ENCODE data around the gene TOMM40L.

Gene TOMM40L

GRCh38 chr1:161225534-161226319 lies at the start of gene TOMM40L:
TSS of gene TOMM40L (plus strand) at chr1:161226060. CDS start at chr1:161226490, 430 bp downstream.
- no peaks in the 10 kb centered on the region for H3K9me3 Mint-ChIP-seq
- peak within 1 kb of the TSS; percentile 98 for H3K4me3 Mint-ChIP-seq
- H3K27me3 Mint-ChIP-seq (ENCODE audit: low read depth), result no peaks in the 10 kb centered on the region
- H3K27ac Mint-ChIP-seq, result peak within 1 kb of the TSS; percentile 99
- H3K4me1 Mint-ChIP-seq (ENCODE audit: low read depth), result peaks cover 29% of the 10 kb centered on the region
- H3K36me3 Mint-ChIP-seq (ENCODE audit: low read depth), result peaks cover 24% of the 10 kb centered on the region

GRCh38 chr1:161176468-161177111 lies 49.3 kb upstream of the TOMM40L start:
- Mint-ChIP-seq H3K4me3 (peak overlapping the region; percentile 95), H3K27me3 (ENCODE audit: low read depth) (no peaks in the 10 kb centered on the region), H3K9me3 (no peaks in the 10 kb centered on the region), H3K36me3 (ENCODE audit: low read depth) (peaks cover 32% of the 10 kb centered on the region), H3K4me1 (ENCODE audit: low read depth) (peaks cover 54% of the 10 kb centered on the region), H3K27ac (peak overlapping the region; percentile 95)

GRCh38 chr1:161177112-161177935 lies 48.5 kb upstream of the TOMM40L start, which contains the start of gene B4GALT3:
TSS of gene B4GALT3 (minus strand) at chr1:161177507. CDS start at chr1:161176060, 1,447 bp downstream.
- peak within 1 kb of the TSS; percentile 95 for H3K27ac Mint-ChIP-seq
- no peaks in the 10 kb centered on the region for H3K9me3 Mint-ChIP-seq
- no peaks in the 10 kb centered on the region for H3K27me3 Mint-ChIP-seq (ENCODE audit: low read depth)
- H3K36me3 Mint-ChIP-seq (ENCODE audit: low read depth), result peaks cover 29% of the 10 kb centered on the region
- peak within 1 kb of the TSS; percentile 95 for H3K4me3 Mint-ChIP-seq
- peaks cover 59% of the 10 kb centered on the region for H3K4me1 Mint-ChIP-seq (ENCODE audit: low read depth)

- Mint-ChIP-seq H3K4me3 (peak overlapping the region; percentile 95), H3K9me3 (no peaks in the 10 kb centered on the region), H3K4me1 (ENCODE audit: low read depth) (peaks cover 65% of the 10 kb centered on the region), H3K36me3 (ENCODE audit: low read depth) (peaks cover 25% of the 10 kb centered on the region), H3K27me3 (ENCODE audit: low read depth) (no peaks in the 10 kb centered on the region), H3K27ac (peak overlapping the region; percentile 95)
Observed at GRCh38 chr1:161177936-161178244, 48.0 kb upstream of the TOMM40L start.

GRCh38 chr1:161179698-161180097 lies 46.2 kb upstream of the TOMM40L start:
- no peaks in the 10 kb centered on the region for H3K27me3 Mint-ChIP-seq (ENCODE audit: low read depth)
- H3K36me3 Mint-ChIP-seq (ENCODE audit: low read depth), result peaks cover 18% of the 10 kb centered on the region
- peak overlapping the region; percentile 86 for H3K27ac Mint-ChIP-seq
- H3K4me1 Mint-ChIP-seq (ENCODE audit: low read depth), result peaks cover 70% of the 10 kb centered on the region
- no peak overlapping the region for H3K4me3 Mint-ChIP-seq
- H3K9me3 Mint-ChIP-seq, result no peaks in the 10 kb centered on the region

- Mint-ChIP-seq H3K4me1 (ENCODE audit: low read depth) (peaks cover 69% of the 10 kb centered on the region), H3K36me3 (ENCODE audit: low read depth) (peaks cover 13% of the 10 kb centered on the region), H3K9me3 (no peaks in the 10 kb centered on the region), H3K4me3 (no peak overlapping the region), H3K27ac (peak overlapping the region; percentile 86), H3K27me3 (ENCODE audit: low read depth) (no peaks in the 10 kb centered on the region)
Observed at GRCh38 chr1:161180639-161181038, 45.2 kb upstream of the TOMM40L start.

- H3K36me3 Mint-ChIP-seq (ENCODE audit: low read depth), result peaks cover 6% of the 10 kb centered on the region
Observed at GRCh38 chr1:161182214-161182613, 43.6 kb upstream of the TOMM40L start.

GRCh38 chr1:161185282-161185682 lies 40.6 kb upstream of the TOMM40L start:
- Mint-ChIP-seq H3K4me1 (ENCODE audit: low read depth) (peaks cover 69% of the 10 kb centered on the region), H3K4me3 (peak overlapping the region; percentile 68), H3K36me3 (ENCODE audit: low read depth) (peaks cover 7% of the 10 kb centered on the region), H3K9me3 (no peaks in the 10 kb centered on the region), H3K27ac (peak overlapping the region; percentile 94), H3K27me3 (ENCODE audit: low read depth) (no peaks in the 10 kb centered on the region)

More at GRCh38 chr1:161182214-161182613, 43.6 kb upstream of the TOMM40L start:
- no peaks in the 10 kb centered on the region for H3K9me3 Mint-ChIP-seq
- H3K27me3 Mint-ChIP-seq (ENCODE audit: low read depth), result no peaks in the 10 kb centered on the region
- peaks cover 68% of the 10 kb centered on the region for H3K4me1 Mint-ChIP-seq (ENCODE audit: low read depth)
- H3K27ac Mint-ChIP-seq, result peak overlapping the region; percentile 95
- H3K4me3 Mint-ChIP-seq, result peak overlapping the region; percentile 61

- peak overlapping the region; percentile 68 for H3K4me3 Mint-ChIP-seq
- H3K36me3 Mint-ChIP-seq (ENCODE audit: low read depth), result peaks cover 5% of the 10 kb centered on the region
- peaks cover 64% of the 10 kb centered on the region for H3K4me1 Mint-ChIP-seq (ENCODE audit: low read depth)
- no peaks in the 10 kb centered on the region for H3K9me3 Mint-ChIP-seq
- peak overlapping the region; percentile 94 for H3K27ac Mint-ChIP-seq
- H3K27me3 Mint-ChIP-seq (ENCODE audit: low read depth), result no peaks in the 10 kb centered on the region
Observed at GRCh38 chr1:161185732-161186311, 40.0 kb upstream of the TOMM40L start.

GRCh38 chr1:161187311-161187710 lies 38.5 kb upstream of the TOMM40L start:
- H3K27me3 Mint-ChIP-seq (ENCODE audit: low read depth), result no peaks in the 10 kb centered on the region
- peak overlapping the region; percentile 2 for H3K4me3 Mint-ChIP-seq
- H3K27ac Mint-ChIP-seq, result peak overlapping the region; percentile 94
- peaks cover 58% of the 10 kb centered on the region for H3K4me1 Mint-ChIP-seq (ENCODE audit: low read depth)
- no peaks in the 10 kb centered on the region for H3K9me3 Mint-ChIP-seq
- H3K36me3 Mint-ChIP-seq (ENCODE audit: low read depth), result peaks cover 3% of the 10 kb centered on the region

GRCh38 chr1:161188381-161188780 lies 37.5 kb upstream of the TOMM40L start:
- H3K36me3 Mint-ChIP-seq (ENCODE audit: low read depth), result peaks cover 1% of the 10 kb centered on the region
- no peaks in the 10 kb centered on the region for H3K27me3 Mint-ChIP-seq (ENCODE audit: low read depth)
- no peak overlapping the region for H3K4me3 Mint-ChIP-seq
- peak overlapping the region; percentile 28 for H3K27ac Mint-ChIP-seq
- H3K9me3 Mint-ChIP-seq, result no peaks in the 10 kb centered on the region
- H3K4me1 Mint-ChIP-seq (ENCODE audit: low read depth), result peaks cover 54% of the 10 kb centered on the region

- peak overlapping the region; percentile 2 for H3K27ac Mint-ChIP-seq
- peaks cover 49% of the 10 kb centered on the region for H3K4me1 Mint-ChIP-seq (ENCODE audit: low read depth)
- H3K4me3 Mint-ChIP-seq, result no peak overlapping the region
Observed at GRCh38 chr1:161189036-161189435, 36.8 kb upstream of the TOMM40L start.

GRCh38 chr1:161190962-161191521 lies 34.8 kb upstream of the TOMM40L start:
- Mint-ChIP-seq H3K27me3 (ENCODE audit: low read depth) (no peaks in the 10 kb centered on the region), H3K36me3 (ENCODE audit: low read depth) (peaks cover 1% of the 10 kb centered on the region), H3K4me1 (ENCODE audit: low read depth) (peaks cover 38% of the 10 kb centered on the region), H3K4me3 (no peak overlapping the region), H3K9me3 (no peaks in the 10 kb centered on the region), H3K27ac (no peak overlapping the region)

More at GRCh38 chr1:161189036-161189435, 36.8 kb upstream of the TOMM40L start:
- H3K27me3 Mint-ChIP-seq (ENCODE audit: low read depth), result no peaks in the 10 kb centered on the region
- H3K36me3 Mint-ChIP-seq (ENCODE audit: low read depth), result peaks cover 1% of the 10 kb centered on the region
- H3K9me3 Mint-ChIP-seq, result no peaks in the 10 kb centered on the region

- peaks cover 1% of the 10 kb centered on the region for H3K36me3 Mint-ChIP-seq (ENCODE audit: low read depth)
- H3K9me3 Mint-ChIP-seq, result no peaks in the 10 kb centered on the region
- peaks cover 36% of the 10 kb centered on the region for H3K4me1 Mint-ChIP-seq (ENCODE audit: low read depth)
- no peaks in the 10 kb centered on the region for H3K27me3 Mint-ChIP-seq (ENCODE audit: low read depth)
- H3K4me3 Mint-ChIP-seq, result no peak overlapping the region
- H3K27ac Mint-ChIP-seq, result no peak overlapping the region
Observed at GRCh38 chr1:161191971-161192370, 33.9 kb upstream of the TOMM40L start.

Data from T-helper 1 cell treated with Interleukin-12 subunit alpha and Interleukin-12 subunit beta and Interleukin-4 antibody, amounts not matched to agents 30 μg/mL and 1 μg/mL, for 36 hours (primary cell).